Testis (tissue), 3 donors: ENCODE results near the gene CDK8. TPM values are rescaled to one million over a fixed set of nuclear protein-coding genes. Genes with fewer than 3 reads are reported as not detected.

ENCODE experiments used
- DNase-seq: peaks from one replicate; pipeline ENCODE4 v3.0.0-alpha.2; 2019
- H3K27ac ChIP-seq, 2 donors: fragments of 200-600 bp; sonication (generic); one replicate each; pipeline ENCODE4 v1.5.1; 2019
- H3K27me3 ChIP-seq: fragments of 200-600 bp; sonication (generic); one replicate; pipeline ENCODE4 v1.5.1; 2019
- H3K36me3 ChIP-seq: fragments of 200-600 bp; sonication (generic); one replicate; pipeline ENCODE4 v1.5.1; 2017; ENCODE audit warnings: low read depth; ENCODE audit errors: missing control alignments
- H3K4me1 ChIP-seq: fragments of 200-600 bp; sonication (generic); one replicate; pipeline ENCODE4 v1.5.1; 2019
- H3K4me3 ChIP-seq, 2 donors: fragments of 200-600 bp; sonication (generic); one replicate each; pipeline ENCODE4 v1.5.1; 2017 to 2019
- H3K9me3 ChIP-seq: fragments of 200-600 bp; sonication (generic); one replicate; pipeline ENCODE4 v1.5.1; 2017
- CTCF ChIP-seq, 3 experiments: fragments of 450-650 bp in 2 of 3; fragments of 200-600 bp in 1 of 3; sonication (generic) in 1 of 3; IDR thresholded peaks; one replicate each; pipeline ENCODE4 v1.5.1; 2016 to 2019; ENCODE audit warnings: antibody characterized with exemption in 3 of 3, mild to moderate bottlenecking in 2 of 3, moderate library complexity in 1 of 3
- POLR2A ChIP-seq: fragments of 450-650 bp; IDR thresholded peaks from one replicate; pipeline ENCODE4 v1.6.1; 2017; ENCODE audit warnings: antibody characterized with exemption, mild to moderate bottlenecking, moderate library complexity
- WGBS, 2 donors: methylation state at CpG; one replicate each; pipeline ENCODE4 v1.1.5; 2018; 5-methylcytosine and 5-hydroxymethylcytosine counted together
- intact Hi-C: fragments of 100-400 bp; cut with DNase I; formaldehyde crosslinking; loops from one replicate; pipeline ENCODE4 v1.15.1; 2023; ENCODE audit warnings: low total_unique reads
- polyA plus RNA-seq: library from polyadenylated mRNA; stranded (reverse); fragments of 350-450 nt; fragmentation: Illumina TruSeq; extraction: RNeasy Lipid Tissue Mini Kit (QIAGEN cat#74804); gene quantifications from one replicate; pipeline ENCODE4 v1.2.3, GENCODE V29; 2014; ENCODE audit warnings: low read depth, low replicate concordance; ENCODE audit not compliant: insufficient read depth
- total RNA-seq, 2 donors: library from RNA; depleted of rRNA; stranded (reverse); fragments of >200 nt; gene quantifications; one replicate each; pipeline ENCODE4 v1.2.3, GENCODE V29; 2016

Gene CDK8
- total and polyA plus RNA-seq, 3 donors from 2014 or later, result 16.5 to 31.7 (median 27.1) TPM

- intact Hi-C loops, result no loop called here
- Histone ChIP-seq H3K4me3 (no peak overlapping the region), H3K27me3 (no peaks in the 10 kb centered on the region), H3K9me3 (no peaks in the 10 kb centered on the region), H3K4me1 (no peaks in the 10 kb centered on the region), H3K36me3 (no peaks in the 10 kb centered on the region), H3K27ac (no peak overlapping the region)
- TF ChIP-seq POLR2A, result no peak
- TF ChIP-seq CTCF (IDR thresholded peaks at IDR 0.05), result no peak
- no peak for DNase-seq
Observed at GRCh38 chr13:26320766-26321165, 66.8 kb downstream of the CDK8 start.

GRCh38 chr13:26323127-26323526 is 69.2 kb downstream of the CDK8 start:
- no peak overlapping the region for H3K27ac ChIP-seq
- no peaks in the 10 kb centered on the region for H3K4me1 ChIP-seq
- H3K9me3 ChIP-seq, result no peaks in the 10 kb centered on the region
- 47 to 48% methylated on average over 2 of the region's 2 CpGs for WGBS, 2 donors
- TF ChIP-seq POLR2A (no peak), CTCF (IDR thresholded peaks at IDR 0.05) (no peak)
- H3K27me3 ChIP-seq, result no peaks in the 10 kb centered on the region
- no peak for DNase-seq
- no peaks in the 10 kb centered on the region for H3K36me3 ChIP-seq
- no peak overlapping the region for H3K4me3 ChIP-seq
- intact Hi-C loops, result no loop called here

- H3K9me3 ChIP-seq, result no peaks in the 10 kb centered on the region
- H3K4me3 ChIP-seq, result no peak overlapping the region
- no peaks in the 10 kb centered on the region for H3K4me1 ChIP-seq
- no peaks in the 10 kb centered on the region for H3K36me3 ChIP-seq
- no peaks in the 10 kb centered on the region for H3K27me3 ChIP-seq
- WGBS, 2 donors, result 96 to 100% methylated on average over 1 of the region's 1 CpG
- no peak overlapping the region for H3K27ac ChIP-seq
- TF ChIP-seq POLR2A (no peak), CTCF (IDR thresholded peaks at IDR 0.05) (no peak)
- intact Hi-C loops, result no loop called here
- DNase-seq, result no peak
Observed at GRCh38 chr13:26323764-26324163, 69.8 kb downstream of the CDK8 start.

- no peak overlapping the region for H3K27ac ChIP-seq
- H3K9me3 ChIP-seq, result no peaks in the 10 kb centered on the region
Observed at GRCh38 chr13:26324294-26324693, 70.4 kb downstream of the CDK8 start.

More at GRCh38 chr13:26324294-26324693, 70.4 kb downstream of the CDK8 start:
- TF ChIP-seq CTCF (IDR thresholded peaks at IDR 0.05), result no peak
- TF ChIP-seq POLR2A, result no peak
- DNase-seq, result no peak
- intact Hi-C loops, result no loop called here
- no peak overlapping the region for H3K4me3 ChIP-seq
- no peaks in the 10 kb centered on the region for H3K4me1 ChIP-seq
- H3K27me3 ChIP-seq, result no peaks in the 10 kb centered on the region
- H3K36me3 ChIP-seq, result no peaks in the 10 kb centered on the region
- WGBS, 2 donors, result 79 to 80% methylated on average over 3 of the region's 3 CpGs
